Activated naive CD8-positive, alpha-beta T cell treated with anti-CD3 and anti-CD28 coated beads, Interleukin-2, amount 10 ng/mL, durations not matched to agents 7 days and 5 days (primary cell): ENCODE results near the gene AP1G1. TPM values are rescaled to one million over a fixed set of nuclear protein-coding genes. Genes with fewer than 3 reads are reported as not detected.

Experiments
- ATAC-seq: fragments of 150-1000 bp; cut with Tn5 transposase; one replicate; pipeline ENCODE4 v1.10.0; 2021; ENCODE audit warnings: low read depth, moderate library complexity
- POLR2A ChIA-PET: fragments of 350-600 bp; sonication (Branson Sonifier 250); formaldehyde crosslinking; loops from one replicate; lab custom pipeline; 2021; ENCODE audit warnings: antibody characterized with exemption; lab: Charles Lee
- DNase-seq: peaks from one replicate; pipeline ENCODE4 v3.0.0; 2021
- H3K27ac Mint-ChIP-seq: one replicate; pipeline ENCODE4 v1.8.0; 2022; ENCODE audit warnings: mild to moderate bottlenecking, mixed read lengths
- H3K27me3 Mint-ChIP-seq: one replicate; pipeline ENCODE4 v1.8.0; 2022; ENCODE audit warnings: mild to moderate bottlenecking, moderate library complexity, mixed read lengths
- H3K36me3 Mint-ChIP-seq: one replicate; pipeline ENCODE4 v1.8.0; 2021; ENCODE audit warnings: mild to moderate bottlenecking, mixed read lengths
- H3K4me1 Mint-ChIP-seq: one replicate; pipeline ENCODE4 v1.8.0; 2021; ENCODE audit warnings: mixed read lengths
- H3K4me3 Mint-ChIP-seq: one replicate; pipeline ENCODE4 v1.8.0; 2022; ENCODE audit warnings: mild to moderate bottlenecking, moderate library complexity, mixed read lengths
- H3K9me3 Mint-ChIP-seq: one replicate; pipeline ENCODE4 v1.8.0; 2021; ENCODE audit warnings: mixed read lengths
- total RNA-seq, 2 experiments: library from RNA; stranded (reverse); gene quantifications; one replicate each; pipeline ENCODE4 v1.2.3, GENCODE V29; 2021

AP1G1 gene
- total RNA-seq, 2 experiments from 2014 or later: 86.3 to 93.2 TPM

DNA sequence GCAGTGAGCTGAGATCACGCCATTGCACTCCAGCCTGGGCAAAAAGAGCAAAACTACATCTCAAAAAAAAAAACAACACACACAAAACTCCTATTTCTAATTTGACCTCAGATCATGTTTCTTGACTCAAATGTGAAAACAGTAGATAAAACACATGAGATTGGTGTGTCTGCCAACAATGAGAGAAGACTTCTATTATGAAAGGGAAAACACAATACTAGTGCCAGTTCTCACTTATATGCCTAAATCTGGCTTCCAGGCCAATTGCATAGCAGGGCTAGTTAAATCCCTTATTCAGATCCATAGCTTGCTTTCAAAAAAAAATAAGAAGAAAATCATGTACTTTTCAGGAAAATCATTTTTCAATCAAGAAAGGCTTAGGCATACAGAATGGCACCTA is 39.4 kb downstream of the AP1G1 start:
- Mint-ChIP-seq H3K4me3 (no peak overlapping the region), H3K4me1 (peaks cover 10% of the 10 kb centered on the region), H3K36me3 (peaks cover 34% of the 10 kb centered on the region), H3K9me3 (no peaks in the 10 kb centered on the region), H3K27me3 (no peaks in the 10 kb centered on the region), H3K27ac (no peak overlapping the region)
- DNase-seq (no peak), ATAC-seq (no peak)
- POLR2A ChIA-PET: no interaction called here

DNA sequence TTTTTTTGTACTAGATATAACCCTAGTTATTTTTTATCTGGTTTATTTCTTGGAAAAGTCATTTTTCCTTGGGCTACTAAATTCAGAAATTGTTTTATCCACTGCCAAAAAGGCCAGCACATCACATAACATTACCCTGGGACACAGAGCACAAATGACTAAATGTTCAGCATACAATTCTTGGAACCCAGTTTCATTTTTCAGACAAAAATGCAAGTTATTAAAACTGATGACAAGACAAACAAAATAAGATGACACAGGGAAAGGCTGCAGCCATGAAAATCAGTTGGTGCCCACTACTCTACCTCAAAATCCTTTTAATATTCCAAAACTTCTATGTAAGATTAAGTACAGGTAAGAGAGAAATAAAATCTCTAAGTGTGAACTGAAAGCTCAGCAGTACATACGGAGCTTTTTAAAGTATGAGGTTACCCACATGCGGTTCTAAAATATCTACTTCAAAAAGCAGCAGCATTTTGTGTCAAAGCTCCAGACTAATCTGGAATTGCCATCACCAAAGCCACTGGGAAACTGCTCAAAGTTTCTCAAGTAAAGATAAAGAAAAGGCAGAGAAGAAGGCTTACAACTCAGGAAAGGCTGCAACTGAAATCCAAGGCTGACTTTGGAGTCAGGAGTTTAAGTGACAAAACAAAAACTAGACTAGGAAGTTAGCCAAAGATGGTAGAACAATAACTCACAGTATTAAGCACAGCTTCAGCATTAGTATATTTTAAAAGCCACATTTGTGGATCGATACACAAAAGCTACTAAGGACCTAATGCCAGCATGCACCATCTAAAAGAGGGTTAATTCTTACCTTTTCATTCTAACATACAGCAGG is 41.4 kb downstream of the AP1G1 start:
- Mint-ChIP-seq H3K9me3 (no peaks in the 10 kb centered on the region), H3K4me1 (peaks cover 10% of the 10 kb centered on the region), H3K4me3 (peak overlapping the region; percentile 45), H3K36me3 (peaks cover 28% of the 10 kb centered on the region), H3K27me3 (no peaks in the 10 kb centered on the region), H3K27ac (peak overlapping the region; percentile 2)
- ATAC-seq (no peak), DNase-seq (no peak)
- POLR2A ChIA-PET: interaction anchor here (0.6 to 1.3 kb wide), 3 partner anchors 8 to 90 kb away, joined by 3 to 5 read pairs (median 3); partner anchors contain the start of gene AP1G1

DNA sequence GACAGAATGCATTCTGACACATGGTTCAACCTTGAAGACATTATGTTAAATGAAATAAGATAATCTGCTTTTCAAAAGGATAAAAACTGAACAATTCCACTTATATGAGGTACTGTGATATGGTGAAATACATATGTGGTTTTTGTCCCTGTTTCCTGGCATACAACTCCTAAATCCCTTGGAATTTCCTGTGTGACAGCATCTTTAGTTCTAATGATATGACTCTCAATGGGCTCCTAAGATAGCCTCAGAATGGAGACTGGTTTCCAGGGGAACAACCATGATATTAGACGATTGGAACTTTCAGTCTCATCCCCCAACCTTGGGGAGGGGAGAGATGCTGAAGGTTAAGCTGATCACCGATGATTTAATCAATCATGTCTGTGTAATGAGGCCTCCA is 46.4 kb downstream of the AP1G1 start:
- Mint-ChIP-seq H3K36me3 (peaks cover 6% of the 10 kb centered on the region), H3K27me3 (no peaks in the 10 kb centered on the region), H3K4me1 (peaks cover 5% of the 10 kb centered on the region), H3K9me3 (no peaks in the 10 kb centered on the region), H3K4me3 (no peak overlapping the region), H3K27ac (no peak overlapping the region)
- ATAC-seq (no peak), DNase-seq (no peak)
- POLR2A ChIA-PET: no interaction called here

DNA sequence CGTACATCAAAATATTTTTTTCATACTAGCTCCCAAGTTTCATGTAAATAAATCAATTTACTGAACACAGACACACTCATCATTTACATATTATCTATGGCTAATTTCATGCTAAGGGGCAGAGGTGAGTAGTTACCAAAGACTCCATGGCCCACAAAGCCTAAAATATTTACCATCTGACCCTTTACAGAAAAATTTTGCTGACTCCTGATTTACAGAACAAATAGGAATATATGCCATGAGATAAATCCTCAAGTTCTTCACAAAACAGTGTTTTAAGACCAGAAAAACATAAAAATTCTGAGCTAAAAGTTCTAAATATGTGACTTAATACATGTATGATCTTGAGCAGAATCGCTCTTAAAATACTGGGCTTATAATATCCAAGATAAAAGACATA is 47.5 kb downstream of the AP1G1 start:
- POLR2A ChIA-PET: no interaction called here
- ATAC-seq: no peak
- H3K9me3 Mint-ChIP-seq: no peaks in the 10 kb centered on the region
- no peak overlapping the region for H3K4me3 Mint-ChIP-seq
- H3K4me1 Mint-ChIP-seq: no peaks in the 10 kb centered on the region
- H3K27ac Mint-ChIP-seq: no peak overlapping the region
- H3K36me3 Mint-ChIP-seq: peaks cover 11% of the 10 kb centered on the region
- no peaks in the 10 kb centered on the region for H3K27me3 Mint-ChIP-seq
- no peak for DNase-seq

DNA sequence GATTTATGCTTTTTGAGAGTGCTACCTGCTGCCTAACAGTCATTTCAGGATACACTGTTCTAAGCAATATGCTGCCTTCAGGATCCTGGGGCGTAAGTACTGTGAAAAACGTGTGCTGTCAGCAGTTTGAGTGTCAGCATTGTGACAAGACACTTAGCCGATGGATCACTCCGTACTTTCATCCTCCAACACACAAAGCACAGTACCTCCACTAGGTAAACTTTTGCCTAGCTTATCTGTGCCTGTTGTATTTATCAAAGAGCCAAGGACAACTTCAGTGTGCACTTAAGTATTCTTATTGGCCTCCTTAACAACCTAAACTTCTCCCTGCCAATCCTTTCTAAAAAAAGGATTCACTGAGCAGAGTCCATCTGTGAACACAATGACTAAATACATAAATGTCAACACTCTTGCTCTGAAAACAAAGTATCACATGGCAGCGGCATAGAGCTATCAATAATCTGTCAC is 50.3 kb downstream of the AP1G1 start:
- H3K4me1 Mint-ChIP-seq: peaks cover under 1% of the 10 kb centered on the region

DNA sequence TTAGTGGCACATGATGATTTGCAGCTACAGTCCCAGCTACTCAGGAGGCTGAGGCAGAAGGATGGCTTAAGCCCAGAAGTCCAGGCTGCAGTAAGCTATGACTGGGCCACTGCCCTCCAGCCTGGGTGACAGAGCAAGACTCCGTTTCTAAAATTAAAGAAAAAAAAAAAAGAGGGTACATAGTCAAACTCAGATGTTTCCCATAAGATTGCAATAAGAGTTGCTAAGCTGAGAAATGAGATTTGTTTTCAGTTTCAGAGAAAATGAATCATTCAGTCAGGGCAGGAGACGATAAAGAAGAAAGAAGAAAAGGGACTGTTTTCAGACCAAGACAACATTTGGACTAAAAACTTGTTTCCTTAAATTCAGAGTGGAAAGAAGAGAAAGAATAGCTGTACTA is 54.0 kb downstream of the AP1G1 start:
- POLR2A ChIA-PET: no interaction called here

More for the DNA sequence above, 50.3 kb downstream of the AP1G1 start:
- Mint-ChIP-seq H3K36me3 (peaks cover 17% of the 10 kb centered on the region), H3K9me3 (no peaks in the 10 kb centered on the region), H3K4me3 (no peak overlapping the region), H3K27me3 (no peaks in the 10 kb centered on the region), H3K27ac (no peak overlapping the region)
- no peak for DNase-seq
- POLR2A ChIA-PET: no interaction called here
- no peak for ATAC-seq

DNA sequence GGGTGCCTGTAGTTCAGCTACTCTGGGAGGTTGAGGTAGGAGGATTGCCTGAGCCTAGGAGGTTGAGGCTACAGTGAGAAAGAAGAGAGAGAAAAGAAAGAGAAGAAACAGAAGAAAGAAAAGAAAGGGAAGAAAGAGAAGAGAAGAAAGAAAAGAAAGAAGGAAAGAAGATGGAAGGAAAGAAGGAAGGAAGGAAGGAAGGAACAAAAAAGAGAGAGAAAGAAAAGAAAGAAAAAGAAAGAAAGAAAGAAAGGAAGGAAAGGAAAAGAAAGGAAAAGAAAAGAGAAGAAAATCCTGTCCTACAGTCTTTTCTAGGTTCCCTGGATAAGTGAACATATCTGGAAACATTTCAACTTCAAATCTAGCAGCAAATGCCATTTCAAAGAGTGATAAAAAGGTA is 54.5 kb downstream of the AP1G1 start:
- H3K4me1 Mint-ChIP-seq: peaks cover 1% of the 10 kb centered on the region
- no peak for ATAC-seq

More for the DNA sequence above, 54.0 kb downstream of the AP1G1 start:
- peaks cover 22% of the 10 kb centered on the region for H3K36me3 Mint-ChIP-seq
- H3K27ac Mint-ChIP-seq: no peak overlapping the region
- ATAC-seq (no peak), DNase-seq (no peak)
- H3K27me3 Mint-ChIP-seq: no peaks in the 10 kb centered on the region
- H3K9me3 Mint-ChIP-seq: no peaks in the 10 kb centered on the region
- H3K4me1 Mint-ChIP-seq: peaks cover 1% of the 10 kb centered on the region
- no peak overlapping the region for H3K4me3 Mint-ChIP-seq

DNA sequence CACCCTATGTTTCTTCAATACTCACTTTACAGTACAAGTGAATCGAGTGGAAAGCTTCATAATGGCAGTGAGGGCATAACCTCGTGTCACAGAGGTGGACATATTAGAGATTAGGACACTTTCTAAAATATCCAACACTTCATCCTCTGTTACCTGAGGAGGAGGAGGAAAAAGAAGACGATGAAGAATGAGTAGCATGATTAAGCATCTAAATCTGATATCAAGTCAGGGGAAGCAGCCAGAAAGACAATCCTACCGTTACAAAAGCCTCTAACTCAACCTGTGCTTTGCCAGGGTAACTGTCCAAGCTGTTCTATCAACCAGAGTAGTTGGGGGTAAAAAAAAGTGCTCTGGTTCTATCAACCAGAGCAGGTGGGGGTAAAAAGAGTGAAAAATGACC is 60.4 kb downstream of the AP1G1 start:
- no peak overlapping the region for H3K4me3 Mint-ChIP-seq
- H3K27ac Mint-ChIP-seq: peak overlapping the region; percentile 25
- ATAC-seq: no peak
- H3K36me3 Mint-ChIP-seq: peaks cover 20% of the 10 kb centered on the region
- POLR2A ChIA-PET: no interaction called here
- H3K27me3 Mint-ChIP-seq: no peaks in the 10 kb centered on the region
- no peaks in the 10 kb centered on the region for H3K9me3 Mint-ChIP-seq
- no peak for DNase-seq
- H3K4me1 Mint-ChIP-seq: peaks cover 3% of the 10 kb centered on the region

More for the DNA sequence above, 54.5 kb downstream of the AP1G1 start:
- H3K27ac Mint-ChIP-seq: no peak overlapping the region
- POLR2A ChIA-PET: no interaction called here
- H3K9me3 Mint-ChIP-seq: no peaks in the 10 kb centered on the region
- H3K4me3 Mint-ChIP-seq: no peak overlapping the region
- no peaks in the 10 kb centered on the region for H3K27me3 Mint-ChIP-seq
- DNase-seq: no peak
- H3K36me3 Mint-ChIP-seq: peaks cover 22% of the 10 kb centered on the region

DNA sequence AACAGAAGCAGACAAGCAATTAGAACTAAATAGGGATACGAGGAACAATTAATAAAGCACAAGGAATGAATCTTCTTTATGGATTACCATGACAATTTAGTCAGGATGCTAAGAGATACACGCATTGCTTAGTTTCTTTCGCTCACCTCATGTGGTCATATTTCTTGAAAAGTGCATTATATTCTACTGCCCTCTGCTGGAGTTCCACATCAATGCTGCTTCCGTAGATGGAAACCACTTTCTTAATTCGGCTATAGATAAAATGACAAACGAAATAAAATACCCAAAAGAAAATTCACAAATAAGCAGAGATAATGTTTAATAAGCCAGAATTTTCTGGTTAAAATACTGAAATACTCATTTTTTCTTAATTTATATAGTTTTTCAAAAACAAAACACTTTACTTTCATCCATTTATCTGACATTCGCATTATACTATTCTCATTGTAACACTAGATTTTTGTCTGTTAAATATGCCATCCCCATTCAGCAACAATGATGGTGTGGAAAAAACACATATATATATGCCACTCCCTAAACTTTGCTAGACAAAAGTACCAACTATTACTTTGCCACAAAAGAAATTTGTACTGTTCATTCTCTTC is 62.1 kb downstream of the AP1G1 start:
- H3K4me3 Mint-ChIP-seq: no peak overlapping the region
- POLR2A ChIA-PET: no interaction called here
- no peak overlapping the region for H3K27ac Mint-ChIP-seq
- H3K4me1 Mint-ChIP-seq: peaks cover 3% of the 10 kb centered on the region
- ATAC-seq: no peak
- H3K9me3 Mint-ChIP-seq: no peaks in the 10 kb centered on the region
- no peaks in the 10 kb centered on the region for H3K27me3 Mint-ChIP-seq
- no peak for DNase-seq
- H3K36me3 Mint-ChIP-seq: peaks cover 20% of the 10 kb centered on the region

DNA sequence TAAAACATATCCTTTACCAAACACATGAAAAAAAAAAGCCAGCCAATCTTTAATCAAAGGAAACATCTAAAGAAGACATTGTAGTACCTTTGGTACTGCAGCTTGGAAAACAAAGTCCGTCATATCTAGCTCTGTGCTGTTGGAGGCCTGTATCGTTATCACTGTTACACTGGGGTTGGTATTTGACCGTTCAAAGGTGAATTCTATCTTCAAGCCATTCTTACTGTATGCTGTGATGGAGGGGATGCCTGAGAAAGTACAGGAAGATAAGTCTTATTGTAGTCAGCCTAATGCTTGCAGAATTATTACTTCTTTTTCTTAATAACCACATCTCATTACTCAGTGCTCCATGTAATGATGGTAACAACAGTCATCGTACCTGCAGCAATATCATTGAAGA is 69.8 kb downstream of the AP1G1 start:
- peaks cover 23% of the 10 kb centered on the region for H3K36me3 Mint-ChIP-seq
- H3K4me1 Mint-ChIP-seq: no peaks in the 10 kb centered on the region
- DNase-seq (no peak), ATAC-seq (no peak)
- POLR2A ChIA-PET: no interaction called here
- H3K4me3 Mint-ChIP-seq: no peak overlapping the region
- H3K27ac Mint-ChIP-seq: no peak overlapping the region
- H3K9me3 Mint-ChIP-seq: no peaks in the 10 kb centered on the region
- no peaks in the 10 kb centered on the region for H3K27me3 Mint-ChIP-seq

DNA sequence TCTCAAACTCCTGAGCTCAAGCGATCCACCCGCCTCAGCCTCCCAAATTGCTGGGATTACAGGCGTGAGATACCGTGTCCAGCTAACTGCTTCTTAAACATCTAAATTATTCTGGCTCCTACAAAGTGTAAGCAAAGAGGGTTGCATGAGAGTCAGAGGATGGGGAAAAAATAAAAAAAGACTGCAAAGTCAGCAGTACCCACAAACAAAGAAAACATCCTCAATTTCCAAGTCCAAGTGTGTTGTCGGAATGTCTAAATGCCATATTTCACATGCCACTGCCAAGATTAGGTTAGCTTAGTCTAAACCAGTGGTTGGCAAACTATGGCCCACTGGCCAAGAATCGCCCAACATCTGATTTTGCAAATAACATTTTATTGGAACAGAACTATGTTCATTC is 71.1 kb downstream of the AP1G1 start:
- ATAC-seq: no peak
- no peaks in the 10 kb centered on the region for H3K4me1 Mint-ChIP-seq
- no peaks in the 10 kb centered on the region for H3K27me3 Mint-ChIP-seq
- H3K36me3 Mint-ChIP-seq: peaks cover 28% of the 10 kb centered on the region
- no peak overlapping the region for H3K4me3 Mint-ChIP-seq
- H3K9me3 Mint-ChIP-seq: no peaks in the 10 kb centered on the region
- DNase-seq: no peak
- POLR2A ChIA-PET: no interaction called here
- H3K27ac Mint-ChIP-seq: no peak overlapping the region

DNA sequence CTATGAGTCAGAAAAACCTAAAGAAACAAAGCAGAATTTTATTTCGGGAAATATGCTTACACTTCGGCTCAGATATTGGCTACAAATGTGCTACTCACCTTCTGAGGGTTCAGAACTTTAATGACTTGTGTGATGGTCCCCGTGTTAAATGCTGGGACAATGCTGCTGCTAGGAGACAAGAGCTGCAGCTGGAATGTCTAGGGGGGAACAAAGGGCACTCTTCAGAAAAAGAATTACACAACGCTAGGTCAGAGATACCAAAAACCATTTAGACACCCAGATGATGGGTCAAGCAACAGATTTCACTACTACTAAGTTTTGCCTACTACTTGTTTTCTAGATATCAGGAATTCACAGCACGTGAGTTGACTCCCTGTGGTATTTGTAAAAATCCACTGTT is 74.1 kb downstream of the AP1G1 start:
- H3K9me3 Mint-ChIP-seq: no peaks in the 10 kb centered on the region
- no peaks in the 10 kb centered on the region for H3K27me3 Mint-ChIP-seq
- no peak overlapping the region for H3K27ac Mint-ChIP-seq
- no peak overlapping the region for H3K4me3 Mint-ChIP-seq
- H3K36me3 Mint-ChIP-seq: peaks cover 44% of the 10 kb centered on the region
- DNase-seq: no peak
- peaks cover 1% of the 10 kb centered on the region for H3K4me1 Mint-ChIP-seq
- no peak for ATAC-seq
- POLR2A ChIA-PET: no interaction called here

DNA sequence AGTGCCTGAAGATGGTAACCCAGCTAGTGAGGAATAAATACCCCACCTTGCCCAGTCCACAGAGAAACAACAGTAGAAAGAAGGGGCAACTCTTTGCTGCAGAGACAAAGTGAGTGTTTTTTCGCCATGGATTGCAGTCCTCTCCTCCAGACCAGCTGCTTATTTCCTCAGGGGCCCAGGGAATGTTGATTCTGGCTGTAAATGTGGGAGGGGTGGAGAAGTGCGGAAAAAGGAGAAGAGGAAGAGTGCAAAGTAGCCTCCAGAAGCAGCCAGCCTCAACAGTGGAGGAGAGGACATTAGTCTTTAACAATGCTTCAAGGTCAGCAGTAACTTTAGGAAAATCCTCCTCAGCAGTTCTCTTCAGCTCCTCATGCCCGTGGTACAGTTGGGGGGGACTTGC is 76.0 kb downstream of the AP1G1 start:
- DNase-seq: no peak
- POLR2A ChIA-PET: no interaction called here
- peaks cover 36% of the 10 kb centered on the region for H3K36me3 Mint-ChIP-seq
- H3K4me3 Mint-ChIP-seq: no peak overlapping the region
- H3K27ac Mint-ChIP-seq: no peak overlapping the region
- no peaks in the 10 kb centered on the region for H3K9me3 Mint-ChIP-seq
- ATAC-seq: no peak
- H3K4me1 Mint-ChIP-seq: peaks cover 1% of the 10 kb centered on the region
- H3K27me3 Mint-ChIP-seq: no peaks in the 10 kb centered on the region
